IMR-90 (cell line): ENCODE measurements around the gene MAFG.

Source experiments
- CTCF ChIP-seq: conservative IDR thresholded peaks from 2 replicates; pipeline ENCODE4 v1.5.1; 2012; ENCODE audit warnings: mild to moderate bottlenecking, low read depth, low read length, improper control_type of control experiment
- FOS ChIP-seq: fragments of 150-350 bp; IDR thresholded peaks from 2 replicates; pipeline ENCODE4 v1.6.1; 2016; ENCODE audit warnings: low read depth, low read length
- POLR2A ChIP-seq: IDR thresholded peaks from 2 replicates; pipeline ENCODE4 v1.6.1; 2012; ENCODE audit warnings: mild to moderate bottlenecking, low read depth, low read length
- USF2 ChIP-seq: fragments of 150-350 bp; IDR thresholded peaks from 2 replicates; pipeline ENCODE4 v1.6.1; 2017; ENCODE audit warnings: mild to moderate bottlenecking, antibody characterized with exemption, low read length, low read depth

DNA sequence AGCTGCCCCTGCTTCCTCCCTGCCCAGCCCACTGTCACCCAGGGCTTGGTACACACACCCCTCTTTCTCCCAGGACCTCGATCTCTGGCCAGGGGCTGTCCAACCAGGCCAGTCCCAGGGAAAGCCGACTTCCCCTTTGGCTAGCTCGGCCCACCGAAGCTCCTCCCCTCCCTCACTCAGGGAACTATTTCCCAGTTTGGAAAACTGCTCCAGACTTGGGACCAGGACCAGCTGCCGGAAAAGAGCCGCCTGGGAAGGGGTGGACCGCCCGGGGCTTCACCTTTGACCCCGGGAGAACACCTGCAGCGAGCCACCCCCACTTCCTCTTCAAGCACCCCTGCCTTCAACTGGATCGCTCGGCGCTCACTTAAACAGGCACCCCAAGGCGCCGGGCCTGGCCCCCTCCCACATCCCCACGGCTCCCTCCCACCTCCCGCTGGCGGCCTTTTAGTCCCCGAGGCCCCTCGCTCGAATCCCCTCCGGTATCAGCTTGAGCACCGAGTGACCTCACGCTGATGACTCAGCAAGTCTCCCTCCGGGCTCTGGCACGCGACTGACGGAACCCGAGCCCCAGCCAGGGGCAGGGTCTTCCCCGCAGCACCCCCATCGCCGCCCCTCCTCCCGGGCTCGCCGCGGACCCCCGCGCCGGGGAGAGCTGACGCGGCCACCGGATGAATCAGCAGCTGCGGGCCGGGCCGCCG lies 934 bp downstream of the MAFG start:
- TF ChIP-seq POLR2A (peak; percentile 71; the same call in 1 of the 2 replicates), CTCF (no peak), FOS (peak; percentile 72), USF2 (no peak)
